CD4-positive, alpha-beta T cell treated with Interleukin-15 for 4 hours (primary cell): ENCODE results near the gene WLS.
"Not testable (repeated sequence)": the region's sequence is repeated elsewhere in the genome, so short reads cannot be mapped to it uniquely, and the experiment has no call there.

ENCODE experiments used
- DNase-seq: peaks from one replicate; pipeline ENCODE4 v3.0.0-alpha.2; 2020; ENCODE audit warnings: low spot score

Gene WLS

DNA sequence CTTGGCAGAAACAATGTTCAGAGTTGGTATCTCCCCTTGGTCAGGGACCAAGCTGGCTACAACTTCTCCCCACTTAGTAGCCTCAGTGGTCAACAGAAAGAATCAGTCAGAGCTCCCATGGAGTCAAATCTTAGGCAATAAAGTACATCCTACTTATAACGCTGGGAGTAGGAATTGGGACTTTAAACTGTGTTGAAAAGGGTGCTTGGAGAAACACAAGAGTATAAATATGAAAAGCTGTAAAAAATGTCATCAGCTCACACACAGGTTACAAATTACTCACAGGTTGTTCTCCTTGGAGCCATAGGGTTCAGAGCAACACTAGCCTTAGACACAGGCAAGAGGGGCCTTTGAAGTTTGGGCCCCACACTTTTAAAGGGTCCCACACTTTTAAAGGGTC lies 67.4 kb downstream of the WLS start:
- DNase-seq, result no peak

DNA sequence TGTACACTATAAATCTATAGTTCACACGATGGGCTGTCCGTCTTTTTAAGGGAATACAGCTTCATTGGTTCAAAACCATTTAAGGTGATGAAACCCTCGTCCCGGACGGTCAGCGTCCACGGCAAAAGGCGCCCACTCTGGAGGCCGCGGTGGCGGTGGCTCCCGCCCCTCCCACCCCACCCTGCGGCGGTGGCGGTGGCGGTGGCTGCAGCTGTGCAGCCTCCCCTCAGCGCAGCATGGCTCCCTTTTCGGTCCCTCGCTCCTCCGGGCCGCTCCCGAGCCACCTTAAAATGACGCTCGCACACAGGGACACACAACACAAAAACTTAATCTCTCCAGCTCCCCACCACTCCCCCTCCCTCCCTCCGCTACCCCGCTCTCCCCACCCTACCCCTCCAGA lies 69.1 kb downstream of the WLS start:
- no peak for DNase-seq

DNA sequence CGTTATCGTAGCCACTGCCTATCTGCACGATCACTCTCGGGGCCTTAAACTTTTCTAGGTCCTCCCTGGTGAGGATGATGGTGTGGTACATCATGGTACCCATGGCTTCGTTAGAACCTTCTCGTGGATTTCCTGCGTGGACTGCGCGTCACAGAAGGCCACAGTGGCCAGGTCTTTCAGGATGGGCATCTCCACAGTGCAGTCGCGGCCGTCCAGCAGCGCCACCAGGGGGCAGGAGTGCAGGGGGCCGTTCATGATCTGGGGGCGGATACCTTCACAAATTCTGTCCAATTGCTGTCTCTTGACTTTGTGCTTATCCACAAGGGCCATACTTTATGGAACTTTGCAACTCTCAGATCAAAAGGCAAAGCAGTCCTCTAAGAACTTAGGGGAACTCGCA lies 69.6 kb downstream of the WLS start:
- DNase-seq, result no peak

DNA sequence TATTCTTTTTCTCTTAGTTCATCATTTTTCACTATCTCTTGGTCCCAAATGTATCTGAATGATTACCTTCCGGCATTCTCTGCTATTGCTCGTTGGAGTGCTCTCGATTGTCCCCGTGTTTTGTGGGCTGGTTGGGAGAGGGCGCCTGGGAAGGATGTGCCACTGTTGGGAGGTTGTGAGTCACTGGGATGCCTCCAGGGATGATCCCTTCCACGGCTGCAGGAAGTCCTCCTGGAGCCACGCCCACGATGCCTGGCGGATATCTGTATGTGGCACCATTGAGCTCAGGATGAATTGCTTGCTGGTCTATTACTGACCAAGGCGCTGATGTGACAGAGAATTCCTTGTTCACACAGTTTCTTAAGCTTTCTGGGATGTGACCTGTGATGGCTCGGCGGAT lies 70.7 kb downstream of the WLS start:
- DNase-seq, result not testable (repeated sequence)

DNA sequence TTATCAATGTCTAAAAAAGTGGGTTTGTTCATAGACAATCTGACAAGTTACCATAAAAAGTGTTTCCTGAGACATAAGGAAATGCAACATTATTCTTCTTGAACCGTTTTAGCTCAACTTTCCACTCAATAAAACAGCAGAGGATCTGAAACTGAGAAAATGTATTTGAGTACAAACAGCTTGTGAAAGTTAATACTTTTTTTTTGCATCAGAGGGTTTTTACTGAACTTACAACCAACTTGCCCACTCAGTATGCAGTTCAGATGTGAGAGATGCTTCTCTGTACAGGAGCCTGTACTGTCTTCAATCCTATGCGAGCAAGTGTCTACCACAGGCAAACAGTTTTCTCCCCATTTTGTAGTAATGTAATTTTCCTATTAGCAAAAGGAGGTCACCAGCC lies 71.4 kb downstream of the WLS start:
- DNase-seq, result not testable (repeated sequence)

DNA sequence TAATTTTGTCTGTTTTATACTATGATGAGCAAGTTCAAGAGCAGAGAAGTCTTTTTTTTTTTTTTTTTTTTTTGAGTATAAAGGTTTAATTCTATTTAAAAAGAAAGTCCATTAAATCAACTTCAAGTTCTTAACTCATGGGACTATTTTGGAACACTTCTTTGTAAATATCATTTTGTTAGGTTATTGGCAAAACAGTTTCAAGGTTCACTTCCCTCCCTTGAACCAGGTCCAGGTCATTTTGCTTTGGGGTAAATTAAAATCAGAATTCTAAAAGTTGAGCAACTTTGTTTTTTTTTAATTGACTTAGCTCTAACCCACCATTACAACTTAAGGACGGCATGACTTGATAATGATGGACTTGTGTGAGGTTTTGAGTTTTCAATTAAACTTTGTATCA lies 72.3 kb downstream of the WLS start:
- DNase-seq, result no peak

DNA sequence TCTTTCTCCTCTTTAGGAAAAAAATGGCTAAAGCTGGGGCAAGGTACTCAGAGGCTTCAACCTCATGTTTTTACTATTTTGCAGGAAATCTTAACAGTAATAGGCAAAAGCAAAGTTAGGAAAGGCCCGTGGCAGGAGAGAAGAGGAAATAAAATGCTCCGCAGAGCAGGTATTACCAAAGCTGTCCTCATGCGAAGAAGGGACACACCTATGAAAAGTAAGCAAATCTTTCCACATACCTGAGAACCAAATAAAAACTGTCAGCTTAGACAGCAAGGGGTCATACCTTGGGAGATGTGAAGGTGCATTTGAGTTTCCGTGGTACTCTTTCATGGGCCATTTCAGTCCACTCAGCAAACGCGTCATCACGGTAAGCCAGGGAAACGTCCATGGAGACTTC lies 73.5 kb downstream of the WLS start:
- DNase-seq, result no peak

DNA sequence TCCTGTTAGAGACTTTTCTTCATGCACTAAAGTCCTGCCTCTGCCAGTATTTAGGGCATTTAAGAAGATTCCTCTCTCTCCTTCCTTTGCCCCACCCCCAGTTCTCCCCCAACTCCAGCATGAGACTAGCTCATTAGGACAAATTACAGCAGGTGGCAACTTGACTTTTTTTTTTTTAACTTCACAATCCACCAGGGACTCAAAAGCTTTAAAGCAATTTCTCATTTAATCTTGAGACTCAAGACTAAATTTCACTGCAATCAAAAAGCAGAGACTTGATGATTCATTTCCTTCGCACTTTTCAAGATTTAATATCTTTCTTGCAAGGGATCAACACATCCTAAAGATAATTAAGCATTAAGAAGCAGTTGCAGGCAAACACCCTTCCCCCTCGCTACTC lies 74.9 kb downstream of the WLS start:
- DNase-seq, result no peak

DNA sequence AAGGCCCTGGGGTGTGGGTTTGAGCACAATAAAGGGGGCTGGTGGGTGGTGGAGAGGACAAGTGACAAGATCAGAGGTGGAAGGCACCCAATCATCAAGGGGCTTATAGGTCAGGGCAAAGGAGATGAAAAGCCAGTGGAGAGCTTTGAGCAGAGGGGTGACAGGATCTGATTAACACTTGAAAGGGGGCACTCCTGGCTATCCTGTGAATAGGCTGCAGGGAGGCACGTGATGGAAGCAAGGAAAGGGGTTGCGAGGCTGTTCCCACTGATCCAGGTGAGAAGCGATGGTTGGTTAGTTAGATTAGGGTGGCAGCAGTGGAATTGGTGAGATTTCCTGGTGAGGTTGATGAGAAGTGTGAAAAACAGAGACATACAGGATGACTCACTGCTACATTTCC lies 80.6 kb downstream of the WLS start:
- no peak for DNase-seq

DNA sequence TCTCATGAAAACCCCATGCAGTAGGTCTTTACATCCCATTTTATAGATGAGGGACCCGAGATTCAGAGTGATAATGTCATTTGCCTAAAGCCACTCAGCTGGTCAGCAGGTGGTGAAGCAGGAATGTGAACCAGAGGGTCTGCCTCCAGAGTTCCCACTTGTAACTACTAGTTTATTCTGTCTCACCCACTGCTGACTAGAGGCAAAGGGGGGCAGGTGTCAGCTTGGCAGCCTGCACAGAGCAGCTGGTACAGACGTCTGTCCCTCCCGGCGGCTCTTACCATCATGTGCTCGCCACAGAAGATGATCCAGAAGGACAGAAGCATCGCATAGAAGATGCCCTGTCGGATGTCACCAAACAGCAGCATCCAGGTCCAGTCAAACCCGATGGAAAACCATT lies 82.4 kb downstream of the WLS start:
- DNase-seq, result no peak

DNA sequence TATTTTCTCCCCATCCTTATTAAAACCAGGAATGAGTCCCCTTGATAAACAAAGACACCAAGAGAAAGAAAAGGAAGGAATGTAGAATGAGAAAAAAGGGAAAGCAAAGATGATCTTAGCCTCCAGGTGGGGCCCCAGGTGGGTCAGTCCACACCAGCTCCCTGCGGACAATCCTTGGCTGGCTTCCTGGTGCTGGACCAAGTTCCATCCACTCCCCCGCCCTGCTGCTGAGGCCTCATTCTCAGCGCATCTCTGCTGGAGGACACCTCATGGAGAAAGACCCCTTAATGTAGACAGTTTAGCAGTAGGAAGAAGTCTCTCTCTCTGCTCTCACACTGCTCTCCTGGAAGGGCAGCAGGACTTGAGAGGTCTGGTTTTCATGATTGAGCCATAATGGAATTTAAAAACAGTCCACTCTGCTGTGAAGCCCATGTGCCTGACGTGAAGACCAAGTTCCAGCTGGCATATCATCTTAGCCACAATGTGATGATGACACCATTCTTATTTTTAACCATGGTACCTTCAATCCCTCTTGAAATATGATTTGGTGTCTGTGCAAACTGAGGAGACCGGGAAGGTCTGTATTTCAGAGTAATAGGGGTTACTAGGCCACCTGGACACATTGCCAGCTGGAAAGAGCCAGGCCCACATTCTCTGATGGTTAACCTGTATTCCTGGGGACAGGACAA lies 83.1 kb downstream of the WLS start:
- no peak for DNase-seq

DNA sequence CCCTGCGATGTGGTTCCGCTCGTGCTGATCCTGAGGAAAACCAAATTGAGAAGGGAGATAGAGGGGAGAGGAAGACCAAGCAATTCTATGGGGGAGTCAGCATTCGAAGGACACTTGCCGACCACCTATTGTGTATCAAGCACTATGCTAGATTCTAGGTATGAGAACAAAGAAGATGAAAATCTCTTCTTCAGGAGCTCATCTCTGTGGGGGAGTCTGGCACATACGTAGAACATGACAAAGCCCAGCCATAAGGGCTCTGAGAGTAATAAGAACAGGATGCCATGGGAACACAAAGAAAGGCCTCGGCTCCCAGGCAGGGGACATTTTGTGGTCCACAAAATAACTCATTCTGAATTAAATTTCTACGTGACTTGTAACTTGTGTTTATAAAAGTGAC lies 83.7 kb downstream of the WLS start:
- no peak for DNase-seq

DNA sequence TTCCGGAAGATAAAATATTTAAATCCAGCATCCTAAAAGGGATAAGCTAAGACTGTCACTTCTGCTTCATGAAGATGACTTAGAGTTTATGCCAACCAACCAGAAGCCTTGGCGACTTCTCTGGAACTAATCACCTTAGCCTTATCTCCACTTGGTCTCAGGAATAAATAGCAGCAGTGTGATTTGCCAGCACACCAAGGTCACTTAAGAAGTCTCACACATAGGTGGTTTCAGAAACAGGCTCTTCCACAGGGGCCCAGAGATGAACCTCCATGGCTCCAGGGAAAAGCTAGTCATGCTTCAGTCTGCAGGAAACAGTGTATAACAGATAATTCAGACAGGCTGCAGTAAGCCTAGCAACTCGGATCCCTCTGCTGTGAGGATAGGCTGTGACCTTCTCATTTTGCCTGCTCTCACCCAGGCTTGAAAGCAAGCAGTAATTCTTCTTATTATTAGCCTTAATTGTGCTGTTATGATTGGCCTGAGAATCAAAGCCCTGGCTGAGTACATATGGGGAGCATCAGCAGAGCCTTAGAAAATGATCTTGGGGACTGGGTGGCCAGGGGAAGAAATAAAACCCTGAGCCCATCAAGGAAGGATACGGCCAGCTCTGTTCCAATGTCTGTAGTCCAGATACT lies 84.7 kb downstream of the WLS start:
- no peak for DNase-seq

DNA sequence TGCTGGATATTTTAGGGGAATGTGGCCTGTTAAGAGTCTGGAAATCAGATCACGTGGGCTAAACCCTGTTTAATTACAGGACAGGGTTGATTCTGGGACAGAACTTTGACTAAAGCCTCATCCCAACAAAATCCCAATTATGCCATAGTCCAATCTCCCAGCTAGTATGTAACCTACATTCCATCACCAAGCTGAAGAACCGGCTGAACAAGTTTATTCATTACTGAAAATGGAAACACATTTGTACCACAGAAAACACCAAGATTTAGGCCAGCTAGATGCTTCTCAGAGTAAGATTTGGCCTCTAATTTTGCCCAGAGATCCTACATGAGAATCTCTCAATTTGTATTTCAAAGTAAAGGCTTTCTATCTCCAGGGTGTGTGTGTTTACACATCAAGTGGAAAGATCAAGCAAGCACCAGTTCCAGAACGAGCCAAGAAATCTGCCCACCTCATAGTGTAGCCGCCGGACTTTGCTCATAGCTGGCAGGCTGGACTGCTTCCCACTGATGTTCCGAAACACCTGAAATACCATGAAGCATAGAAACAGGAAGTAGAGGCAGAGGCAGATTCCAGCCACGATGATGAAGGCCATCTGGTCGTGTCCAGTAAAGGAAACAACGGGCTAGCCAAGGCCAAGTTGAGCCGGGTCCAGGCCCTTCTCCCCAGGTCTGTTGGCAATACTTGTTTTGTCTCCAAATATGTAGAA lies 86.8 kb downstream of the WLS start:
- DNase-seq, result no peak

DNA sequence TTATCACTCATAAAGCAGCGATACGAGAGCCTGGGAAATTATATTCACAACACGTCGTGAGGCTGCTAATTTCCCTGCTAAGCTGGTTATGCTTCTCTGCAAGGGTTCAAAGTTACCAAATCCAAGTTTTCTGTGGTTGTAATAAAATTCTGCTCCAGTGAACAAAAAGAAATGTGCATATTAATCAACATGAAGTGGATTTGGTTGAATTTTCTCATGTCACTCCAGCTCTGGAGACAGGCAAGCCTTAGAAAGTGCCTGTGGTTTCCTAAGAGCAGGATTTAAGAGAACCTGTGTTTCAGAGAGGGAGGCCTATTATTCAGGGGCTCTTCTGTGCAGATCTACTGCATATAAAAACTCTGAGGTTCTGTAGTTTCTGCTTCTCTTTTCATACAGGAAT lies 87.5 kb downstream of the WLS start:
- DNase-seq, result no peak

DNA sequence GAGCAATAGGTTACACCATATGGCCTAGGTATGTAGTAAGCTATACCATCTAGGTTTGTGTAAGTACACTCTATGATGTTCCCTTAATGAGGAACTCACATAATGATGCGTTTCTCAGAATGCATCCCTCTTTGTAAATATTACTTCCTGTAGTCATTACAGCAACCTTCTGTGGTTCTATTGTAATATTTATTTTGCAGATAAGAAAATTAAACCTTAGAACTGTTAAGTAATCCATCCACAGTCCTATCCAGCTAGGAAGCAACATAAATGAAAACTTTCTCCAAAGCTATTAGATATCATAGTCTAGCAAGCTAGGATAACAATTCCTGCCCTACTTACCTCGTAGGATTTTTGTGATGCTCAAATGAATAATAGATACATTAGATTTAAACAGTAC lies 88.7 kb downstream of the WLS start:
- DNase-seq, result no peak

DNA sequence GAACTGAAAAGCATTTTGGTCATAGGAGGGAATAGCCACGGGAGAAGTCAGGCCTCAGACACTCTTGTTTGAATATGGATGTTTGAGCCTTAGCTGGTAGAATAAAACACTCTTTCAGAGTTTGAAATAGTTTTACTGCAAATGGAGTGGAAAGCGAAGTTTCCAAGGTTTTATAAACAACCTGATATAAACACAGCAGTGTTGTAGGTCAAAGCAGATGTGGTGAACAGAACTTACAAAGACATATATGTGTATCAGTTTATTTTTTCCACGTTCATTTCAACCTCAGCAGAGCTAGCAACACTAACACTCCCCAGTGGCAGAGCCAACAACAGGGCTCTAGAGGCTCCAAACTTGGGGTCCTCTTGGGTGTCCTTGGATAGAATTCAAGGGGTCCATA lies 89.9 kb downstream of the WLS start:
- DNase-seq, result no peak

DNA sequence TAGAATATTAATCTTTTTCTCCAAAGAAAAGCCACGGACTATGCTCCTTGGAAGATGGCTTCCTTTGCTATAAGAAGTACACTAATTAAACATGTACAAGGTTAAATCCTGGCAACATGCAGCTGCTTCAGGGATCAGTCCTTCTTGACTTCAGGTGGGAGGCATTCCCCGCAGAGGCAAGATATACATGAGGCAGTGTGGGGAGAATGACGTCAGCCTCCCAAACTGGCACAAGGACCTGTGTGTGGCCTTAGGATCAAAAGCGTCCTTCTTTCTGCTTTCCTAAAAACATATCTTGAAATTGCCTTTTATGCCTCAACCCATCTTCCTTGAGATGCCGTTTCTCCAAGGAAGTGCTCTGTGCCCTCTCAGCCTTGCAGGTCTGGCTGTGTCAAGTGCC lies 90.3 kb downstream of the WLS start:
- DNase-seq, result no peak

DNA sequence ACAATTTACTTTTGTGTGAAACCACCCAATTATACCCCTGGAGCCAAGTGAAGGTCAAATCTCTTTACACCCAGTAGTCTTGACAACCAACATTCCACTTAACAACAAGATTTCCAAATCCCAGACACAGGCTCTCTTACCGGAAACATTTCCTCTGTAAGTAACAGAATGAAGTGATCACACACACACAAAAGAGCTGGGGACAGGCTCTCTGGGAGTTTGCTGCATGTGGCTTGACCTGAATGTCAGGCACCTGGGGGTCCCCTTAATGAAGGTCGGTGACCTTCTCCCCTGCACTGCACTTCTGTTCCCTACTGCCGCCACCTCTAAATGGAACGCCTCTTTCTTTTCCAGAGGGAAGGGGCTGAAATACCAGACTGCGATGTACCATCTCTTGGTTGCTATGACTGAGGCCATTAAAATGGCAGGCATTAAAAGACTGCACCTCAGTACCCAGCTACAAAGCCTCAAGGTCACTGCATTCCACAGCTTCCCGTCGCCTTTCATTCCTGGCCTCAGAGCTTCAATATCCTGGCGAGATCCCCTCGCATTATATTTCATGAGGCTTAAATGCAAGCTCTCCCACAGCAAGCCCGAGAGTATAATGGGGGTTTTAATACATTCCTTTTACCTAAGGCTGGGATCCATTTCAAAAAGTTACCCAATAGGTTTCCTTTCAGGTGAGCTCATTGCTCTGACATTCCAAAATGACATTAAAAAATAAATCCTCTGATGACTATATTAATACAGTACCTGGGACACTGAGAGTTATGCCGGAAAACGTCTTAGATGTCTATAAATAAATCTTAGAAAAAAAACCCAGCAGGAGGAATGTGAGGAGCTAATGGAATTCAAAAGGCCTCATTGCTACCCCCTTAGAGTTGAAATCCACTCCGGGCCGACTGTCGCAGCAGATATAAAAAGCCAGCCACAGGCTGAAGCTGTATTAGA lies 91.0 kb downstream of the WLS start:
- DNase-seq, result no peak

DNA sequence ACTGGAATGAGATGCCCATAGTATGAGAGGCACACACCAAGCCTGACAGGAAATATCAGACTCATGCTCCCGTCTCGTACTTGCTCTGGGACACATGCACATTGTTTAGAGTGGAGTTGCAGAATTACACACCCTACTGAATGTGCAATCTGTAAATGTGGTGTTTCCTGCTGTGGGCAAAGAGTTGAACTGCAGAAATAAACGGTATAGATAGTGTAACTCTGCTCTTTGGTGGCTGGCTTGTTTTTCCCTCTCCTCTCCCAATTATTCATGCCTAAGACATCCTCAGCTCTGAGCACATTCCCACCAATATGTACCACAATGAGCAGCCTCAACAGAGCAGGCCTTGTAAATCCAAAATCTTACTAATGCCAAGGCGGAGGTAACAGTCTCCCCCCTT lies 91.8 kb downstream of the WLS start:
- no peak for DNase-seq

DNA sequence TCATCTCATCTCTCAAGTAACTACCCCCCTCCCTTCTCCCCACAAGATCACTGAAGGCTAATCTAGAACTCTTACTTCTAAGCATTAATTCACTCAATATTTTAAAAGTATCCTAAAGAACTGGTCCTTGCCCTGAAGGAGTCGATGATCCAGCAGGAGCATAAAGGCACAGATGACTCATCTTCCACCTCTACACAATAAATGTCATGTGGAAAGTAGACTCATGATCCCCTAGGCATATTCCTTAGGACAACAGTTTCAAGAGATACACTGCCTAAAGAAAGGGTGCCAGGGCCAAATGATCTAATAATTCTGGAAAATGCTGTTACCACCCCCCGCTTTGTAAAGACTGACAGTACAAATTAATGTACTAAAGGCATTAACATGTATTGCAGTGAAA lies 96.1 kb downstream of the WLS start:
- DNase-seq, result no peak

DNA sequence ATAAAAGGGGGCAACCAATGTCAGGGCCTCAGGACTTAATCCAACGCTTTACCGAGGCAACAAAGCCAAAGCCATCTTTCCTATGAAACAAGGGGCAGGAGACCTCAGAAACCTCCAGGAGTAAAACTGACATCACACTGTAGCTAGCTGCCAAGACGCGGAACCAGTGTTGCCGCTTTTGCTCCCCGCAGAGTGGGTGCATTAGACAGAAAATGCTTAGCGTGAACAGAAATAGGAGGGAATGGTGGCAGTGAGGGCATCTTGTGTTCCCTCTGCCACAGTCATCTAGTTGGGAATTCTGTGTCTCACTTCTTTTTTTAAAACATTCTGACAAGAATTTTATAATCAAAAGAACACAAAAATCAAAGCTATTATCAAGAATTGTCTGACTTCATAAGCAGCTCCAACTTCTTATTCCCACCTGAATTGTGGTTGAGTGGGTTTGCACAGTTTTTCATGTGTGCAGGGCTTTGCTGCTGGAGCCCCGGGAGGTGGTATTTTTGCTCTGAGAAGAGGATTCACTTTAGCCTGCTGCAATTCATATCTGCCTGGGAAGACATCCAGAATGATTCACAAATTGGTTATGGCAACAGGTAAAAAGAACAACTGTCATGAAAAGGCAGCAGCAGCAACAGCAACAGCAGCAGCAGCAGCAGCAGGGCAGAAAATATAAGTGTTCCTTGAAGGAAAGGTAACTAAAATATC lies 99.7 kb downstream of the WLS start:
- no peak for DNase-seq
